Astrocyte (in vitro differentiated cells and primary cell): Measurements from ENCODE around the gene TBX6. TPM values are rescaled to one million over a fixed set of nuclear protein-coding genes. Genes with fewer than 3 reads are reported as not detected.

Experiments
- DNase-seq: peaks from one replicate; pipeline ENCODE4 v3.0.0-alpha.2; 2010; ENCODE audit warnings: low read depth
- FAIRE-seq: peaks from 2 replicates; lab custom pipeline; 2011; peaks lifted over from hg19 to GRCh38; lab: Jason Lieb, UNC
- H2AFZ ChIP-seq: 2 replicates; pipeline ENCODE4 v1.6.0; 2012; ENCODE audit warnings: low read depth, low read length, inconsistent platforms
- H3K27ac ChIP-seq: 2 replicates; pipeline ENCODE4 v1.5.1; 2011; ENCODE audit warnings: low read depth, low read length, inconsistent platforms
- H3K27me3 ChIP-seq: 2 replicates; pipeline ENCODE4 v1.6.0; 2011; ENCODE audit warnings: low read length, inconsistent platforms; ENCODE audit not compliant: insufficient read depth
- H3K36me3 ChIP-seq: 2 replicates; pipeline ENCODE4 v1.5.1; 2011; ENCODE audit warnings: low read length, inconsistent platforms; ENCODE audit not compliant: insufficient read depth
- H3K4me1 ChIP-seq: 2 replicates; pipeline ENCODE4 v1.5.1; 2011; ENCODE audit warnings: low read length, inconsistent platforms; ENCODE audit not compliant: insufficient read depth
- H3K4me2 ChIP-seq: 2 replicates; pipeline ENCODE4 v1.6.0; 2012; ENCODE audit warnings: low read length, inconsistent platforms
- H3K4me3 ChIP-seq: 2 replicates; pipeline ENCODE4 v1.5.1; 2011; ENCODE audit warnings: low read depth, mild to moderate bottlenecking, low read length, inconsistent platforms; ENCODE audit not compliant: insufficient read depth
- H3K79me2 ChIP-seq: 2 replicates; pipeline ENCODE4 v1.6.0; 2012; ENCODE audit warnings: mild to moderate bottlenecking, low read length, inconsistent platforms; ENCODE audit not compliant: insufficient read depth
- H3K9ac ChIP-seq: 2 replicates; pipeline ENCODE4 v1.6.0; 2012; ENCODE audit warnings: mild to moderate bottlenecking, low read length, inconsistent platforms
- H3K9me3 ChIP-seq: 2 replicates; pipeline ENCODE4 v1.5.1; 2012; ENCODE audit warnings: low read depth, mild to moderate bottlenecking, low read length, inconsistent platforms; ENCODE audit not compliant: insufficient read depth
- H4K20me1 ChIP-seq: 2 replicates; pipeline ENCODE4 v1.6.0; 2012; ENCODE audit warnings: low read length, inconsistent platforms; ENCODE audit not compliant: insufficient read depth
- H3K27ac Mint-ChIP-seq: one replicate; pipeline ENCODE4 v1.8.0; 2021; ENCODE audit warnings: mild to moderate bottlenecking, mixed read lengths; ENCODE audit not compliant: unreplicated experiment
- H3K27me3 Mint-ChIP-seq: one replicate; pipeline ENCODE4 v1.8.0; 2021; ENCODE audit warnings: low read depth, mixed read lengths; ENCODE audit not compliant: unreplicated experiment
- H3K36me3 Mint-ChIP-seq: one replicate; pipeline ENCODE4 v1.8.0; 2021; ENCODE audit warnings: low read depth, mixed read lengths; ENCODE audit not compliant: unreplicated experiment
- H3K4me1 Mint-ChIP-seq: one replicate; pipeline ENCODE4 v1.8.0; 2021; ENCODE audit warnings: low read depth, mixed read lengths; ENCODE audit not compliant: unreplicated experiment
- H3K4me3 Mint-ChIP-seq: one replicate; pipeline ENCODE4 v1.8.0; 2021; ENCODE audit warnings: mild to moderate bottlenecking, moderate library complexity, mixed read lengths; ENCODE audit not compliant: unreplicated experiment
- H3K9me3 Mint-ChIP-seq: one replicate; pipeline ENCODE4 v1.8.0; 2021; ENCODE audit warnings: mild to moderate bottlenecking, mixed read lengths; ENCODE audit not compliant: unreplicated experiment
- EZH2 ChIP-seq: IDR thresholded peaks from 2 replicates; pipeline ENCODE4 v1.6.1; 2012; ENCODE audit warnings: mild to moderate bottlenecking, low read length, inconsistent platforms; ENCODE audit not compliant: insufficient read depth
- total RNA-seq: library from RNA; stranded (reverse); gene quantifications from 2 replicates; pipeline ENCODE4 v1.2.1, GENCODE V29; 2021
- TF ChIP-seq, protein P1 (sequence below): IDR thresholded peaks from 2 replicates; pipeline ENCODE4 v1.5.1; 2011; ENCODE audit warnings: low read depth, mild to moderate bottlenecking, inconsistent platforms, low read length, moderate library complexity; ENCODE audit not compliant: insufficient read depth

TBX6 gene
- total RNA-seq, 1 donor from 2014 or later, result 0.27 TPM

DNA sequence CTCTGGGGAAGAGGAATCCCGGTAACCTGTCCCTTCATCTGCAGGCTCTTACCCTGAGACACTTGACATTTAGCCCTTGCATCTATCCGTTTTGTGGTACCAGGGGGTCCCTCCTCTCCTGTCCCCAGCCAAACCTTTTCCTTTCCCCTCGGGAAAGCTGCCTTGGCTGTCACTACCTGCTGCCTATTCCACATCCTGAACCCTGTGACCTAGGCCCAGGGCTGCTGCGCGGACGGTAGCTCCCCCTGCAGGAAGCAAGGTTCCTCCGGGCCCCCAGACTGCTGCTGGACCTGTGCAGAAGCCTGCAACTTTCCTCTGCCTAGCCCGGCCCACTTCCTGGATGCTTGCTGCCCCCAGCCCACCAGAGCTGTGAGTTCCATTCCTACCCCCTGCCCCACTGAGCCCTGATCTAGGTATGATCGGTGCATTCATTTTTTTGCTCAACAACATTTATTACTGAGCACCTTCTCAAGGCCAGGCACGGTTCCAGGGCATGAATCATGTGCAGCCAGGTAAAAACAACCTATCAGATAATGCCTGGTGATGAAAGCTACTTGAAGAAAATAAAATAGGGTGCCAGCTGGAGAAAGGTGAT lies 36.7 kb downstream of the TBX6 start:
- Histone ChIP-seq H3K36me3 (peaks cover 2% of the 10 kb centered on the region), H3K4me3 (no peak overlapping the region), H3K79me2 (peaks cover 6% of the 10 kb centered on the region), H2AFZ (no peak overlapping the region), H4K20me1 (peaks cover 3% of the 10 kb centered on the region), H3K9ac (no peak overlapping the region), H3K27ac (no peak overlapping the region), H3K27me3 (no peaks in the 10 kb centered on the region), H3K4me1 (peaks cover 19% of the 10 kb centered on the region), H3K4me2 (peak overlapping the region; percentile 100), H3K9me3 (no peaks in the 10 kb centered on the region)
- H3K9me3 Mint-ChIP-seq, result no peaks in the 10 kb centered on the region
- H3K4me1 Mint-ChIP-seq, result peaks cover 14% of the 10 kb centered on the region
- TF ChIP-seq, protein P1, sequence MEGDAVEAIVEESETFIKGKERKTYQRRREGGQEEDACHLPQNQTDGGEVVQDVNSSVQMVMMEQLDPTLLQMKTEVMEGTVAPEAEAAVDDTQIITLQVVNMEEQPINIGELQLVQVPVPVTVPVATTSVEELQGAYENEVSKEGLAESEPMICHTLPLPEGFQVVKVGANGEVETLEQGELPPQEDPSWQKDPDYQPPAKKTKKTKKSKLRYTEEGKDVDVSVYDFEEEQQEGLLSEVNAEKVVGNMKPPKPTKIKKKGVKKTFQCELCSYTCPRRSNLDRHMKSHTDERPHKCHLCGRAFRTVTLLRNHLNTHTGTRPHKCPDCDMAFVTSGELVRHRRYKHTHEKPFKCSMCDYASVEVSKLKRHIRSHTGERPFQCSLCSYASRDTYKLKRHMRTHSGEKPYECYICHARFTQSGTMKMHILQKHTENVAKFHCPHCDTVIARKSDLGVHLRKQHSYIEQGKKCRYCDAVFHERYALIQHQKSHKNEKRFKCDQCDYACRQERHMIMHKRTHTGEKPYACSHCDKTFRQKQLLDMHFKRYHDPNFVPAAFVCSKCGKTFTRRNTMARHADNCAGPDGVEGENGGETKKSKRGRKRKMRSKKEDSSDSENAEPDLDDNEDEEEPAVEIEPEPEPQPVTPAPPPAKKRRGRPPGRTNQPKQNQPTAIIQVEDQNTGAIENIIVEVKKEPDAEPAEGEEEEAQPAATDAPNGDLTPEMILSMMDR, result peak; percentile 30
- TF ChIP-seq EZH2, result no peak
- no peak for FAIRE-seq
- H3K27me3 Mint-ChIP-seq, result no peaks in the 10 kb centered on the region
- H3K27ac Mint-ChIP-seq, result no peak overlapping the region
- no peak for DNase-seq
- H3K36me3 Mint-ChIP-seq, result peaks cover 3% of the 10 kb centered on the region
- H3K4me3 Mint-ChIP-seq, result no peak overlapping the region

DNA sequence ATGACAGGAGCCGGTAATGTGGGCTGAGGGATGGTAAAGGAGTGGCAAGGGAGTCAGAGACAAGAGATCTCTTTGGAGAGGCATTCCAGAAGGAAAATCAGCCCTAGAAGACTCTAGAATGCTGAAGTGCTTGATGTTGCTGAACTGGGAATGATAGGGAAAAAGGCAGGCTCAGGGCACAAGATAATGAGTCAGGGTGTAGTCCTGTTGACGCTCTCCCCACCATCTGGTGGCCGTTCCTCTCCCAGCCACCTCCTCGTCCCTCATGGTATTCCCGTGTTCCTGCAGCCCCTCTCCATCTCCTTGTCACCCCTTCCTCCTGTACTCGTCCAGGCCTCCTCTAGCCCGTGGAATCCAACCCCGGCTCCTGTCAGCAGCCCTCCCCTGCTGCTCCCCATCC lies 37.3 kb downstream of the TBX6 start:
- no peak overlapping the region for H3K27ac ChIP-seq
- no peak for FAIRE-seq
- H3K4me3 ChIP-seq, result peak overlapping the region; percentile 3
- H3K27me3 ChIP-seq, result no peaks in the 10 kb centered on the region
- H3K4me2 ChIP-seq, result peak overlapping the region; percentile 100
- H3K4me3 Mint-ChIP-seq, result peak overlapping the region; percentile 62
- H3K9ac ChIP-seq, result no peak overlapping the region
- H3K4me1 Mint-ChIP-seq, result peaks cover 14% of the 10 kb centered on the region
- peaks cover 3% of the 10 kb centered on the region for H4K20me1 ChIP-seq
- H3K9me3 ChIP-seq, result no peaks in the 10 kb centered on the region
- H3K27ac Mint-ChIP-seq, result peak overlapping the region; percentile 80
- no peak for DNase-seq
- no peak overlapping the region for H2AFZ ChIP-seq
- TF ChIP-seq, protein P1, result no peak
- no peak for TF ChIP-seq EZH2
- no peaks in the 10 kb centered on the region for H3K27me3 Mint-ChIP-seq
- peaks cover 2% of the 10 kb centered on the region for H3K36me3 ChIP-seq
- H3K4me1 ChIP-seq, result peaks cover 19% of the 10 kb centered on the region
- peaks cover 6% of the 10 kb centered on the region for H3K79me2 ChIP-seq
- peaks cover 3% of the 10 kb centered on the region for H3K36me3 Mint-ChIP-seq
- H3K9me3 Mint-ChIP-seq, result no peaks in the 10 kb centered on the region

DNA sequence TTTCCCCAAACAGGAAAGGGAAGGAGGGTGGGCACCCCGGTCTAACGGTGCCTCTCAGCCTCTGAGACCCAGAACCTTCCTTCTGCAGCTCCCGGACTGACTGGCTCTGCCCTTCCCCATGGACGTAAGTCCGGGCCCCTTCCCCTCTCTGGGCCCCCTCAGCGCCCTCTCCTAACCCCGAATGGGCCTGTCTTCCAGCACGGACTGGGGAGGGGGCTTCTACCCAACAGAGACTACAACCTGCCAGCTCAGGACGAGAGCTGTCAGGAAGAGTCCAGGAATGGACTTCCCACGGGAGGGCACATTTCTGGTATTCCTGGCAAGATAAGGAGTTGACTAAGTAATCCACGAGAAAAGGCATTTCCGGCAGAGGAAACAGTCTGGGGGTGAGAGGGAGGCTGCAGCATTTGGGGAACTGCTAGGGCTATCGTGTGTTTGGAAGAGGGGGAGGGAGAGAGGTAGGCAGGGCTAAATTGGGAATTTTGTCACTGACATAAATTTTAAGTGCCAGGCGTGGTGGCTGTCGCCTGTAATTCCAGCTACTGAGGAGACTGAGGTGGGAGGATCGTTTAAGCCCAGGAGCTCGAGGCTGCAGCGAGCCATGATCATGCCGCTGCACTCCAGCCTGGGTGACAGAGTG lies 38.2 kb downstream of the TBX6 start:
- peaks cover 19% of the 10 kb centered on the region for H3K4me1 ChIP-seq
- peaks cover 14% of the 10 kb centered on the region for H3K4me1 Mint-ChIP-seq
- DNase-seq, result peak; percentile 41
- peaks cover 3% of the 10 kb centered on the region for H3K36me3 Mint-ChIP-seq
- no peak overlapping the region for H3K27ac Mint-ChIP-seq
- peak overlapping the region; percentile 100 for H3K4me2 ChIP-seq
- H3K9me3 ChIP-seq, result no peaks in the 10 kb centered on the region
- peak overlapping the region; percentile 85 for H3K9ac ChIP-seq
- H3K4me3 ChIP-seq, result peak overlapping the region; percentile 75
- H3K27me3 ChIP-seq, result no peaks in the 10 kb centered on the region
- H3K27ac ChIP-seq, result peak overlapping the region; percentile 78
- TF ChIP-seq, protein P1, result no peak
- no peak for TF ChIP-seq EZH2
- peaks cover 3% of the 10 kb centered on the region for H4K20me1 ChIP-seq
- peaks cover 6% of the 10 kb centered on the region for H3K79me2 ChIP-seq
- H3K4me3 Mint-ChIP-seq, result peak overlapping the region; percentile 85
- no peak for FAIRE-seq
- no peaks in the 10 kb centered on the region for H3K9me3 Mint-ChIP-seq
- H3K27me3 Mint-ChIP-seq, result no peaks in the 10 kb centered on the region
- H2AFZ ChIP-seq, result peak overlapping the region; percentile 80
- H3K36me3 ChIP-seq, result no peaks in the 10 kb centered on the region
